Measurements from ENCODE around the gene SOX12.
A peak's percentile ranks its signal among the peaks of the same experiment; 100 is the strongest.

Gene SOX12

DNA sequence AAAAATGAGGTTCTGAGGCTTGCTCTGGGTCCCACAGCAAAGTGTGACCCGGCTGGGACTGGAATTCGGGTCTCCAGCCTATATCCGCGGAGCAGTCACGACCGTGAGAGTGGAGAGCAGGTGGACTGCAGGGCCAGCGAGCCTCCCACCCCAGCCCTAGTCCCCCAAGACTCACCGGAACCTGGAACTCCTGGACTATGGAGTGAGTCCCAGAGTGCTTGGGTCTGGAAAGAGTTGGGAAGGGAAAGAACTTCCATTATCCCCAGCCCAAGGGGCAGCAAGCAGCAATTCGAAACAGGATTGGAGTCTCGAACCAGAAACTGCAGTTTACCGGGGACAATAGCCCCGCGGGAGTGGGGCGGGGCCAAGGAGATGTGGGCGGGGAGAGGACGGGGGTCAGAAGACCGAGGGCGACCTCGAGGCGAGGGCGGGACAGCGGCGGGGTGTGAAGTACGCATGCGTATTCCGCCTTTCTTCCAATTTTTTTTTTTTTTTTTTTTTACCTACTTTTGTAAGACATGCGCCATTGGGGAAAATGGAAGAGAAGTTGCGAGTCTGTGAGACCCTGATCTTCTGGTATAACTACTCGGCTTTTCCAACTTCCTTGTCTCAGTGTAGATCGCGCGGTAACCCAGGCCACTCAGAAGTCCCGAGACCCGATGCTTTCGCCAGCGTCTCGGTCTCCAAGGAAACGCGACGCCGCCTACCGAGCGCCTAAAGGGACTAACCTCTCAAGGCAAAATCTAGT, 35.1 kb upstream of the SOX12 start, which contains the start of gene C20orf96:
TSS of gene C20orf96 (minus strand) at position 667 of the 748 bp plus-strand sequence. CDS start at position 527, 140 bp downstream.
- TF ChIP-seq, protein P1, sequence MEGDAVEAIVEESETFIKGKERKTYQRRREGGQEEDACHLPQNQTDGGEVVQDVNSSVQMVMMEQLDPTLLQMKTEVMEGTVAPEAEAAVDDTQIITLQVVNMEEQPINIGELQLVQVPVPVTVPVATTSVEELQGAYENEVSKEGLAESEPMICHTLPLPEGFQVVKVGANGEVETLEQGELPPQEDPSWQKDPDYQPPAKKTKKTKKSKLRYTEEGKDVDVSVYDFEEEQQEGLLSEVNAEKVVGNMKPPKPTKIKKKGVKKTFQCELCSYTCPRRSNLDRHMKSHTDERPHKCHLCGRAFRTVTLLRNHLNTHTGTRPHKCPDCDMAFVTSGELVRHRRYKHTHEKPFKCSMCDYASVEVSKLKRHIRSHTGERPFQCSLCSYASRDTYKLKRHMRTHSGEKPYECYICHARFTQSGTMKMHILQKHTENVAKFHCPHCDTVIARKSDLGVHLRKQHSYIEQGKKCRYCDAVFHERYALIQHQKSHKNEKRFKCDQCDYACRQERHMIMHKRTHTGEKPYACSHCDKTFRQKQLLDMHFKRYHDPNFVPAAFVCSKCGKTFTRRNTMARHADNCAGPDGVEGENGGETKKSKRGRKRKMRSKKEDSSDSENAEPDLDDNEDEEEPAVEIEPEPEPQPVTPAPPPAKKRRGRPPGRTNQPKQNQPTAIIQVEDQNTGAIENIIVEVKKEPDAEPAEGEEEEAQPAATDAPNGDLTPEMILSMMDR (IDR thresholded peaks at IDR 0.05; ENCODE audit: insufficient read depth, low read length, missing control alignments) = peak; percentile 55
- DNase-seq (ENCODE audit: low read depth, low spot score) = no peak
- peak within 1 kb of the TSS; percentile 82 for H3K4me3 ChIP-seq (ENCODE audit: low read depth, low read length)
- ChIA-PET CTCF (interaction anchor here (1.4 kb wide), 1 partner anchor 17 kb away, joined by 3 read pairs; no protein-coding TSS in a partner anchor), POLR2A (interaction anchor here (1.6 kb wide), 1 partner anchor 34 kb away, joined by 3 read pairs; no protein-coding TSS in a partner anchor)

DNA sequence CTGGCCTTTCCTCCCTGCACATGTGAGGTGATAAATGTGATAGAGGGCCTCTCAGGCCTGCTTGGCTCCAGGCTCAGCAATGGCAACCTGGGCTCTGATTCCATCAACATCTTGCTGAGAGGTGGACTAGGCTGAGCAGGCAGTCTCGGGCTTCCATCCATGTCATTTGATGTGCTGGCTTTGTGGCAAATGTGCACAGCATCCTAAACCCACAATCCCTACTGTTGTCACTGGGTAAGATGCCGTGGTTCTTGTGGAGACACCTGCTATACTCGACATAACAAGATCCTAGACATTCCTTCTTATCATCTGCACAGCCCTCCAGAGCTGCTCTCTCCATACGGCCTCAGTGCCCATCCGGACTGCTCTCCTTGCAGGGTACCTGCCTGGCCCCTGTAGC, 30.8 kb upstream of the SOX12 start:
- TF ChIP-seq, protein P1 (IDR thresholded peaks at IDR 0.05; ENCODE audit: insufficient read depth, low read length, missing control alignments) = no peak
- CTCF ChIA-PET = no interaction called here
- POLR2A ChIA-PET = no interaction called here

DNA sequence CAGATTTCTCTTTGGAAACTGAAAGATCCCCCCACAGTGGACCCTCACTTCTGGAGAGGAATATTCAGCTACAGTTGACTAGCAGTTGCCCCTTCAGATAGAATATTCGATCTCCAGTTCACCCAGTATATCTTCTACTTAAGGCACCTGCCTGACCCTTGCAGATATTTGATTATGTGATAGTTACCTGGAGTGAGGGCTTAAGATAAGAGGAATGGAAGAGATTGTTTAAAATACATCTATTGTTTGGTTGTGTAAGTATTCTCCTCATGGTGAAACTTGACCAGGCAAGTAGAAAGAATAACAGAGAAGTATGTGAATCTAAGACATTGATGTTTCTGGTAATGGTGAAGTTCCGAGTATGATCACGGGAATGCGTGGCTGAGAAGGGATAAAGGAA, 29.5 kb upstream of the SOX12 start:
- POLR2A ChIA-PET = no interaction called here

More for the DNA sequence above, 30.8 kb upstream of the SOX12 start:
- DNase-seq (ENCODE audit: low read depth, low spot score) = no peak
- no peak overlapping the region for H3K4me3 ChIP-seq (ENCODE audit: low read depth, low read length)

DNA sequence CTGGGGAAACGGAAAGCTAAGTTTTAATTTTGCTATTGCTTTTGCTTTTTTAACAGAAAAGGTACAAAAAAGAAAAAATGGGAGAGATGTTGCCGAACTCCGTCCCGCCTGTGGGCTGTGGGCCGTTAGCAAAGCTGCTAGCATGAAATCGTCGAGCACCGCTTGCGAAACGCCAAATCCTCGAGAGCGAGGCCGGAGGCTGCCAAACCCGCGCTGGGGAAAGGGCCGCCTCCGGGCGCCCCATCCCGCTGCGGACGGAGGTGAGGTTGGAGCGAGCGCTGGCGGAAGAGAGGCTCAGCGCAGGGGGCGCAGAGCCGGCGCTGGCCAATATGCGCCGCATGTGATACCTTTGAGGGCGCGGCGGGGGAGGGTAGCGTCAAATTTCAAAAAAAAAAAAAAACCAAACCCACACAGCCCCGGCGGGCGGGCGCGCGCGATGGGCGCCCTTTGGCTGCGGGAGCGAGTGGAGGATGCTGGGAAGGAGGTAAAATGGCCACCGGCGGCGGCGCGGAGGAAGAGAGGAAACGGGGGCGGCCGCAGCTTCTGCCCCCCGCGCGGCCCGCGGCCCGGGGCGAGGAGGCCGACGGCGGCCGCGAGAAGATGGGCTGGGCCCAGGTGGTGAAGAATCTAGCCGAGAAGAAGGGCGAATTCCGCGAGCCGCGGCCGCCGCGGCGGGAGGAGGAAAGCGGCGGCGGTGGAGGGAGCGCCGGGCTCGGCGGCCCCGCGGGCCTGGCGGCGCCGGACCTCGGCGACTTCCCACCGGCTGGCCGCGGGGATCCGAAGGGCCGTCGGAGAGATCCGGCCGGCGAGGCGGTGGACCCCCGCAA, 28.0 kb upstream of the SOX12 start, which contains the start of gene ZCCHC3:
TSS of gene ZCCHC3 (plus strand) at position 473 of the 827 bp plus-strand sequence. CDS start at position 490, 17 bp downstream.
- H3K4me3 ChIP-seq (ENCODE audit: low read depth, low read length) = peak within 1 kb of the TSS; percentile 98
- peak; percentile 63 for DNase-seq (ENCODE audit: low read depth, low spot score)
- TF ChIP-seq, protein P1 (IDR thresholded peaks at IDR 0.05; ENCODE audit: insufficient read depth, low read length, missing control alignments) = peak; percentile 30
- POLR2A ChIA-PET = interaction anchor here (1.8 to 4.1 kb wide), 2 partner anchors 12 to 28 kb away, joined by 17 to 25 read pairs; partner anchors contain the start of gene SOX12
- CTCF ChIA-PET = interaction anchor here (1.0 to 5.2 kb wide), 4 partner anchors 12 to 32 kb away, joined by 5 to 33 read pairs (median 10); no protein-coding TSS in a partner anchor

More for the DNA sequence above, 29.5 kb upstream of the SOX12 start:
- no peak overlapping the region for H3K4me3 ChIP-seq (ENCODE audit: low read depth, low read length)
- CTCF ChIA-PET = interaction anchor here (2.2 to 2.5 kb wide), 2 partner anchors 29 to 34 kb away, joined by 7 to 12 read pairs; no protein-coding TSS in a partner anchor
- TF ChIP-seq, protein P1 (IDR thresholded peaks at IDR 0.05; ENCODE audit: insufficient read depth, low read length, missing control alignments) = no peak
- no peak for DNase-seq (ENCODE audit: low read depth, low spot score)

DNA sequence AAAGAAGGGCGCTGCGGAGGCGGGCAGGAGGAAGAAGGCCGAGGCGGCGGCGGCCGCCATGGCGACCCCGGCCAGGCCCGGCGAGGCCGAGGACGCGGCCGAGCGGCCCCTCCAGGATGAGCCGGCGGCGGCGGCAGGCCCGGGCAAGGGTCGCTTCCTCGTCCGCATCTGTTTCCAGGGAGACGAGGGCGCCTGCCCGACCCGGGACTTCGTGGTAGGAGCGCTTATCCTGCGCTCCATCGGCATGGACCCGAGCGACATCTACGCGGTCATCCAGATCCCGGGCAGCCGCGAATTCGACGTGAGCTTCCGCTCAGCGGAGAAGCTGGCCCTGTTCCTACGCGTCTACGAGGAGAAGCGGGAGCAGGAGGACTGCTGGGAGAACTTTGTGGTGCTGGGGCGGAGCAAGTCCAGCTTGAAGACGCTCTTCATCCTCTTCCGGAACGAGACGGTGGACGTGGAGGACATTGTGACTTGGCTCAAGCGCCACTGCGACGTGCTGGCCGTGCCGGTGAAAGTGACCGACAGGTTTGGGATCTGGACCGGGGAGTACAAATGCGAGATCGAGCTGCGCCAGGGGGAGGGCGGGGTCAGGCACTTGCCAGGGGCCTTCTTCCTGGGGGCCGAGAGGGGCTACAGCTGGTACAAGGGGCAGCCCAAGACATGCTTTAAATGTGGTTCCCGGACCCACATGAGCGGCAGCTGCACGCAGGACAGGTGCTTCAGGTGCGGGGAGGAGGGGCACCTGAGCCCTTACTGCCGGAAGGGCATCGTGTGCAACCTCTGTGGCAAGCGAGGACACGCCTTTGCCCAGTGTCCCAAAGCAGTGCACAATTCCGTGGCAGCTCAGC, 27.2 kb upstream of the SOX12 start:
- TF ChIP-seq, protein P1 (IDR thresholded peaks at IDR 0.05; ENCODE audit: insufficient read depth, low read length, missing control alignments) = no peak
- peak overlapping the region; percentile 98 for H3K4me3 ChIP-seq (ENCODE audit: low read depth, low read length)
- CTCF ChIA-PET = interaction anchor here (3.1 to 5.2 kb wide), 2 partner anchors 11 to 33 kb away, joined by 11 to 33 read pairs; no protein-coding TSS in a partner anchor
- DNase-seq (ENCODE audit: low read depth, low spot score) = no peak
- POLR2A ChIA-PET = interaction anchor here (0.7 to 4.1 kb wide), 3 partner anchors 11 to 32 kb away, joined by 3 to 25 read pairs (median 17); partner anchors contain the start of gene SOX12

Measured in AG04449 (cell line).